ENCODE data around the gene APOA5. TPM values are rescaled to one million over a fixed set of nuclear protein-coding genes. Genes with fewer than 3 reads are reported as not detected.
A peak's percentile ranks its signal among the peaks of the same experiment; 100 is the strongest.

APOA5 gene
- total RNA-seq, 4 donors from 2014 or later = not detected

DNA sequence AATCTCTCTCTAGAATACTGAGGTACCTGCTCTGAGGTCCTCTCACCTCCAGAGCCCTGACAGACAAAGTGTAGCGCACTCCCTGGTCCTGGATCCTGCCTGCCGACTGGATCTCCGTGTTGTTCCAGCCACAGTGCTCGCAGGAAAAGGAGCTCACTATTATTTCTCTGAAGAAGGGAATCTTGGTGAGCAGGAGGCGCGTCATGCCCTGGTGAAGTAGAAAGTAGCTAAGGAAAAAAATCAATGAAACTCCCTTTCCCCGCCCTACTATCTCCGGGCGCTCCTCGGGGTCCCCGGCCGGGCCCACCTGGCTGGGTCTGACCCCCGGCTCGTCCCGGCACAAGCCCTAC, 4.3 kb downstream of the APOA5 start:
- DNase-seq = no peak
- 0% methylated on average over 5 of the region's 15 CpGs; no CpG with 5 or more reads in 1 of the 2 donors for whole genome bisulfite sequencing, 2 donors
- peaks cover 0 to 11% (median 0%) of the 10 kb centered on the region in 4 donors for H3K27me3 ChIP-seq
- TF ChIP-seq POLR2A (IDR thresholded peaks at IDR 0.05) = no peak
- peaks cover 9 to 43% (median 32%) of the 10 kb centered on the region in 3 donors for H3K36me3 ChIP-seq
- intact Hi-C loops (cut with DNase I) = no loop called here
- H3K4me1 ChIP-seq = peaks cover 16 to 35% (median 16%) of the 10 kb centered on the region in 3 donors
- no peaks in the 10 kb centered on the region for H3K9me3 ChIP-seq
- H3K27ac ChIP-seq = peak overlapping the region; percentile 88 to 93 (median 91)
- H3K4me3 ChIP-seq = peak overlapping the region; percentile 78 to 87 (median 82)

DNA sequence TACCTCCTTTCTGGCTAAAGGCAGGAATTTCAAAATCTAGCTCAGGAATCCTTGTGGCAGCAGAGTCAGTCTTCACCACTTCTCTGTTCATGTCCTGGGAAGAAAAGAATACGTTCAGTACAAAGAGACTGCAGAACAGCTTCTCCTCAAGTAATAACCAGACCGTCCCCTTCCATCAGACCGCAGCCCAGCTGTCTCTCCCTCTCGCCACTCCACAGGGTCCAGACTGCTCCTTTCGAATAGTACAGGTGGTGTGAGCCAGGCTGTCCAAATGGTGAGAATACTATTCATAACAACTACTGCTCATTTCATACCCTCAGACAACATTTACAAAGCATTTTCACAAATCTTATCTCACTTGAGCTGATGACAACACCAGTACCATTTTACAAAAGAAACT, 4.7 kb downstream of the APOA5 start:
- intact Hi-C loops (cut with DNase I) = no loop called here
- peaks cover 16 to 35% (median 16%) of the 10 kb centered on the region in 3 donors for H3K4me1 ChIP-seq
- DNase-seq = no peak
- peak overlapping the region; percentile 88 to 93 (median 91) for H3K27ac ChIP-seq
- TF ChIP-seq, protein P1, sequence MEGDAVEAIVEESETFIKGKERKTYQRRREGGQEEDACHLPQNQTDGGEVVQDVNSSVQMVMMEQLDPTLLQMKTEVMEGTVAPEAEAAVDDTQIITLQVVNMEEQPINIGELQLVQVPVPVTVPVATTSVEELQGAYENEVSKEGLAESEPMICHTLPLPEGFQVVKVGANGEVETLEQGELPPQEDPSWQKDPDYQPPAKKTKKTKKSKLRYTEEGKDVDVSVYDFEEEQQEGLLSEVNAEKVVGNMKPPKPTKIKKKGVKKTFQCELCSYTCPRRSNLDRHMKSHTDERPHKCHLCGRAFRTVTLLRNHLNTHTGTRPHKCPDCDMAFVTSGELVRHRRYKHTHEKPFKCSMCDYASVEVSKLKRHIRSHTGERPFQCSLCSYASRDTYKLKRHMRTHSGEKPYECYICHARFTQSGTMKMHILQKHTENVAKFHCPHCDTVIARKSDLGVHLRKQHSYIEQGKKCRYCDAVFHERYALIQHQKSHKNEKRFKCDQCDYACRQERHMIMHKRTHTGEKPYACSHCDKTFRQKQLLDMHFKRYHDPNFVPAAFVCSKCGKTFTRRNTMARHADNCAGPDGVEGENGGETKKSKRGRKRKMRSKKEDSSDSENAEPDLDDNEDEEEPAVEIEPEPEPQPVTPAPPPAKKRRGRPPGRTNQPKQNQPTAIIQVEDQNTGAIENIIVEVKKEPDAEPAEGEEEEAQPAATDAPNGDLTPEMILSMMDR (IDR thresholded peaks at IDR 0.05) = no peak
- no peak for TF ChIP-seq POLR2A (IDR thresholded peaks at IDR 0.05)
- H3K27me3 ChIP-seq = peaks cover 0 to 11% (median 0%) of the 10 kb centered on the region in 4 donors
- WGBS, 2 donors = 44 to 51% methylated on average over 5 of the region's 5 CpGs
- H3K36me3 ChIP-seq = peaks cover 9 to 48% (median 36%) of the 10 kb centered on the region in 3 donors
- peak overlapping the region; percentile 78 to 87 (median 82) for H3K4me3 ChIP-seq
- no peaks in the 10 kb centered on the region for H3K9me3 ChIP-seq

DNA sequence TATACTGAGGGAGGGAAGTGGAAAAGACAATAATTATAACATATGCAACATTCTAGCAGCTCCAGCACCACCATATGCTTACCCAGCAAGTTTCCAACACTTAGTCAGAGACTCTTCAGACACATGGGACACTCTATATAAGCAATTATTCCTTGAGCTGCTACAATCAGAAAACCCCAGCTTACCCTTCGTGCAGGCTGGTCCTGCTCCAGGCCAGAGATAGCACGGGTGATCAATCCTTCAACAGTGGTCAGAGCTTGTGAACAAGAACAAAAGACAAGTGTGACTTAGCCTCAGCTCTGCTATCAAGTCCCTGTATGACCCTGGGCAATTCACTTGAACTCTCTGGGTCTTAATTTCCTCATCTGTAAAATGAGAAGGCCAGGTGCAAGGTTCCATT, 5.4 kb downstream of the APOA5 start:
- intact Hi-C loops (cut with DNase I) = no loop called here
- no peak for DNase-seq
- Histone ChIP-seq H3K4me3 (no peak overlapping the region), H3K36me3 (peaks cover 9 to 54% (median 38%) of the 10 kb centered on the region in 3 donors), H3K9me3 (no peaks in the 10 kb centered on the region), H3K4me1 (peaks cover 12 to 29% (median 14%) of the 10 kb centered on the region in 3 donors), H3K27me3 (peaks cover 0 to 11% (median 0%) of the 10 kb centered on the region in 4 donors), H3K27ac (no peak overlapping the region)
- TF ChIP-seq, protein P1 (IDR thresholded peaks at IDR 0.05) = no peak
- TF ChIP-seq POLR2A (IDR thresholded peaks at IDR 0.05) = no peak
- WGBS, 2 donors = 86 to 93% methylated on average over 1 to 2 of the region's 2 CpGs

DNA sequence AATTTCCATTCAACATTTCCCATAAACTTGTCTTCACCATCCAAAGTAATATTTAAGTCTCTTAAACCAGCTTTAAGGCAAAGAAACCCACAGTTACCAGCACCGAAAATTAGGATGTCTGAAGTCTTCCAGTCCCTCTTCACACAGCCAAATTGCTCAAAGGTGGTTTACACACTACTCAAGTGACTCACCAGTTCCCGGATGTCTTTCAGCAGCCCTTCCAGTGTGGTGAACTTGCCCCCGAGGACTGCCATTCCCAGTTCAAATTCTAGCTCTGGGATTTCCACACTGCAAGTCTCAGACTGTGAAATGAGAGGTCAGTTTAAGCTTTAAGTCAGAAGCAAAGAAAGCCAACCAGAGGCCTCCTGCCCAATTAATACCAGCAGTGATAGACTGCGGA, 9.0 kb downstream of the APOA5 start:
- intact Hi-C loops (cut with DNase I) = no loop called here
- 36 to 77% methylated on average over 3 to 4 of the region's 4 CpGs for WGBS, 2 donors
- peaks cover 17 to 90% (median 55%) of the 10 kb centered on the region in 3 donors for H3K36me3 ChIP-seq

DNA sequence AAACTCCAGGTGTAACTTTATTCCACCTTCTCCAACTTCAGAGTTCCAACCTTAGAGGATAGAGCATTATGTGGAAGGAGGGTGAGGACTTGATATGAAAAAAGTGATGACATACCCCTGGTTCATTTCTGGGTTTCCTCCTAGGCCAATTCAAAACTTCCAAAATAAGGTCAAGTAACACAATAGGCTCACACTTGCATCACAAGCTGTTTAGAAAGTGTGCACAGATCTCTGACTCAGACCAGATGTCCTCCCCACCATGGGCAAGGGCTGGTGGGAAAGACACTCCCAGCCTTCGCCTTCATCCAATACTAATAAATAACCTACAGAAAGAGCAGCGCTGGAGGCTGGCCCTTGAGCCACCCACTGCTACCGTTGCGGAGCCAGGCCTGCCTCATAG, 13.1 kb downstream of the APOA5 start:
- TF ChIP-seq, protein P1 (IDR thresholded peaks at IDR 0.05) = no peak
- TF ChIP-seq POLR2A (IDR thresholded peaks at IDR 0.05) = no peak
- intact Hi-C loops (cut with DNase I) = no loop called here
- Histone ChIP-seq H3K9me3 (no peaks in the 10 kb centered on the region), H3K27me3 (no peaks in the 10 kb centered on the region), H3K36me3 (peaks cover 9 to 80% (median 34%) of the 10 kb centered on the region in 3 donors), H3K4me1 (peaks cover 3 to 8% (median 5%) of the 10 kb centered on the region in 3 donors), H3K27ac (no peak overlapping the region), H3K4me3 (no peak overlapping the region)
- WGBS, 2 donors = 95 to 100% methylated on average over 4 of the region's 4 CpGs
- no peak for DNase-seq

More for the DNA sequence above, 9.0 kb downstream of the APOA5 start:
- Histone ChIP-seq H3K4me1 (peaks cover 6 to 16% (median 9%) of the 10 kb centered on the region in 3 donors), H3K9me3 (no peaks in the 10 kb centered on the region), H3K4me3 (no peak overlapping the region), H3K27ac (no peak overlapping the region), H3K27me3 (no peaks in the 10 kb centered on the region)
- no peak for TF ChIP-seq POLR2A (IDR thresholded peaks at IDR 0.05)
- TF ChIP-seq, protein P1 (IDR thresholded peaks at IDR 0.05) = no peak
- DNase-seq = no peak

DNA sequence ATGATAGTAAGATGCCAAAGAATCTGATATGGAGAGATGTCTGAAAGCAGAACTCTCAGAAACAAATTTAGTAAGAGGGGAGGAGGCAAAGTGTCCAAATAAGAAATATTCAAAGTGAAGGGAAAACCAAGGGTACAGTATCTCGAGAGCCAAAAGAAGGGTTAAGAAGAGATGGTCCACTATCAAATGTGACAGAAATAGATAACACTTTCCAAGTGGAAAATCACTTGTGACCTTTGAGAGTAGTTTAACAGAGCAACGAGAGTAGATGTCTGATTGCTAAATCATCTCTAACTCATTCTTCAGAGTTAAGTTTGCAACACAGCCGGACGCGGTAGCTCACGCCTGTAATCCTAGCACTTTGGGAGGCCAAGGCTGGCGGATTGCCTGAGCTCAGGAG, 14.6 kb downstream of the APOA5 start:
- H3K36me3 ChIP-seq = peaks cover 9 to 65% (median 22%) of the 10 kb centered on the region in 3 donors
- 74 to 86% methylated on average over 7 of the region's 7 CpGs for WGBS, 2 donors
- intact Hi-C loops (cut with DNase I) = no loop called here

More for the DNA sequence above, 14.6 kb downstream of the APOA5 start:
- H3K27ac ChIP-seq = no peak overlapping the region
- H3K4me3 ChIP-seq = no peak overlapping the region
- H3K4me1 ChIP-seq = peaks cover 6 to 15% (median 10%) of the 10 kb centered on the region in 3 donors
- H3K9me3 ChIP-seq = no peaks in the 10 kb centered on the region
- no peak for DNase-seq
- H3K27me3 ChIP-seq = no peaks in the 10 kb centered on the region
- TF ChIP-seq, protein P1 (IDR thresholded peaks at IDR 0.05) = no peak
- TF ChIP-seq POLR2A (IDR thresholded peaks at IDR 0.05) = no peak

All from esophagus squamous epithelium (tissue), 5 donors.